Epithelial cell of proximal tubule (primary cell): ENCODE data around the gene DOCK9. TPM values are rescaled to one million over a fixed set of nuclear protein-coding genes. Genes with fewer than 3 reads are reported as not detected.

ENCODE experiments used
- DNase-seq: peaks from one replicate; pipeline ENCODE4 v3.0.0-alpha.2; 2011; ENCODE audit warnings: low read depth
- H3K4me3 ChIP-seq: 2 replicates; pipeline ENCODE4 v1.5.1; 2011; ENCODE audit warnings: low read depth, mild to moderate bottlenecking, low read length
- total RNA-seq: library from RNA; depleted of rRNA; stranded (reverse); fragments of >200 nt; gene quantifications from 2 replicates; pipeline ENCODE4 v1.2.3, GENCODE V29; 2015
- TF ChIP-seq, protein P1 (sequence below): conservative IDR thresholded peaks from 2 replicates; pipeline ENCODE4 v1.5.1; 2012; ENCODE audit warnings: low read depth, mild to moderate bottlenecking, low read length

DOCK9 gene
- total RNA-seq, 1 donor from 2014 or later, result 37.6 TPM

GRCh38 chr13:98791611-98792010, 186.3 kb downstream of the DOCK9 start:
- TF ChIP-seq, protein P1, sequence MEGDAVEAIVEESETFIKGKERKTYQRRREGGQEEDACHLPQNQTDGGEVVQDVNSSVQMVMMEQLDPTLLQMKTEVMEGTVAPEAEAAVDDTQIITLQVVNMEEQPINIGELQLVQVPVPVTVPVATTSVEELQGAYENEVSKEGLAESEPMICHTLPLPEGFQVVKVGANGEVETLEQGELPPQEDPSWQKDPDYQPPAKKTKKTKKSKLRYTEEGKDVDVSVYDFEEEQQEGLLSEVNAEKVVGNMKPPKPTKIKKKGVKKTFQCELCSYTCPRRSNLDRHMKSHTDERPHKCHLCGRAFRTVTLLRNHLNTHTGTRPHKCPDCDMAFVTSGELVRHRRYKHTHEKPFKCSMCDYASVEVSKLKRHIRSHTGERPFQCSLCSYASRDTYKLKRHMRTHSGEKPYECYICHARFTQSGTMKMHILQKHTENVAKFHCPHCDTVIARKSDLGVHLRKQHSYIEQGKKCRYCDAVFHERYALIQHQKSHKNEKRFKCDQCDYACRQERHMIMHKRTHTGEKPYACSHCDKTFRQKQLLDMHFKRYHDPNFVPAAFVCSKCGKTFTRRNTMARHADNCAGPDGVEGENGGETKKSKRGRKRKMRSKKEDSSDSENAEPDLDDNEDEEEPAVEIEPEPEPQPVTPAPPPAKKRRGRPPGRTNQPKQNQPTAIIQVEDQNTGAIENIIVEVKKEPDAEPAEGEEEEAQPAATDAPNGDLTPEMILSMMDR, result no peak
- no peak for DNase-seq
- no peak overlapping the region for H3K4me3 ChIP-seq

GRCh38 chr13:98787996-98788395, 189.9 kb downstream of the DOCK9 start:
- TF ChIP-seq, protein P1, result no peak
- H3K4me3 ChIP-seq, result no peak overlapping the region
- no peak for DNase-seq

DNA sequence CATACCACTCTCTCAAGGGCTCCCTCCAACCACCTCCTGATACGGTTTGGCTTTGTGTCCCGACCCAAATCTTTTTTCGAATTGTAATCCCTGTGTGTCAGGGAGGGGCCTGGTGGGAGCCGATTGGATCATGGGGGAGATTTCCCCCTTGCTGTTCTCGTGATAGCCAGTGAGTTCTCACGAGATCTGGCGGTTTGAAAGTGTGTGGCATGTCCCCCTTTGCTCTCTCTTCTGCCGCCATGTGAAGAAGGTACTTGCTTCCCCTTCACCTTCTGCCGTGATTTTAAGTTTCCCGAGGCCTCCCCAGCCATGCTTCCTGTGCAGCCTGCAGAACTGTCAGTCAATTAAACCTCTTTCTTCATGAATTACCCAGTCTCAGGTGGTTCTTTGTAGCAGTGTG, 190.7 kb downstream of the DOCK9 start:
- no peak overlapping the region for H3K4me3 ChIP-seq
- TF ChIP-seq, protein P1, result no peak
- no peak for DNase-seq

- no peak overlapping the region for H3K4me3 ChIP-seq
- peak; percentile 36 for DNase-seq
- TF ChIP-seq, protein P1, result no peak
These were observed 191.8 kb downstream of the DOCK9 start for GRCh38 chr13:98786023-98786422.

- TF ChIP-seq, protein P1, result no peak
- no peak for DNase-seq
- no peak overlapping the region for H3K4me3 ChIP-seq
These were observed 192.5 kb downstream of the DOCK9 start for GRCh38 chr13:98785405-98785804.

DNA sequence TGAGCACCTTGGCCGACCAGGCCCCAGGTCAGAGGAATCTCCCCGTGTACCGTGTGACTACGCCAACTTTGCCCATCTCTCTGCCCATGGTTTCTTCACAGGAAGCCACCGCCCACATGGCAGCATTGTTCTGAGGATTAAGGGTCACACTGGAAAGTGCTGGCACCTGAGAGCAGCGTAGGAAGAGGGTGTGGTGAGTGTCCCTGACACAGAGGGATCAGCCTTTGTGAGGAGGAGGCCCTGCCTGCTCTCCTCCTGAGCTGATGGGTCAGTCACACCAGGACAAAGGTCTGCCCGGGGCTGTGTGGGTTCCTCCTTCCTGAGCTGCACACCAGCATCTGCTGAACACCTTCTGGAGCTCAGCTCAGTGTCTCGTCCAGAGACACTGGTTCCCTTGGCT, 193.2 kb downstream of the DOCK9 start:
- no peak overlapping the region for H3K4me3 ChIP-seq
- no peak for DNase-seq
- TF ChIP-seq, protein P1, result no peak

- no peak overlapping the region for H3K4me3 ChIP-seq
- TF ChIP-seq, protein P1, result no peak
- no peak for DNase-seq
These were observed 193.9 kb downstream of the DOCK9 start for GRCh38 chr13:98783856-98784478.
